Measurements from ENCODE around the gene RAD54L2.

DNA sequence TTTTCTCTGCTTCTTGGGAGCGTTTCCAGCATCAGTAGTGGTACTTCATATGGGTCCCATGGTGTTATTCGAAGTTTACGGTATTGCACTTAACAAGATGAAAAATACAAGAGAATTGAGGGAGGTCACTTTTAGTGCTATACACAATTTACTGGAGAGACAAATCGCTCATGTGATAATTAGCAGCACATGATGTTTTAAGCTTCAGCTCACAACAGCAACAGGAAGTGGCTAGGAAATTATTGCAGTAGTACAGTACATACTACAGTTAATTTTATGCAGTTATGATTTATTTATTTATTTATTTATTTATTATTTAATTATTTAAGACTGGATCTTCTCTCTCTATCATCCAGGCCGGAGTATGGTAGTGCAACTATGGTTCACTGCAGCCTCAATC lies 24.3 kb upstream of the RAD54L2 start:
- TF ChIP-seq, protein P1, sequence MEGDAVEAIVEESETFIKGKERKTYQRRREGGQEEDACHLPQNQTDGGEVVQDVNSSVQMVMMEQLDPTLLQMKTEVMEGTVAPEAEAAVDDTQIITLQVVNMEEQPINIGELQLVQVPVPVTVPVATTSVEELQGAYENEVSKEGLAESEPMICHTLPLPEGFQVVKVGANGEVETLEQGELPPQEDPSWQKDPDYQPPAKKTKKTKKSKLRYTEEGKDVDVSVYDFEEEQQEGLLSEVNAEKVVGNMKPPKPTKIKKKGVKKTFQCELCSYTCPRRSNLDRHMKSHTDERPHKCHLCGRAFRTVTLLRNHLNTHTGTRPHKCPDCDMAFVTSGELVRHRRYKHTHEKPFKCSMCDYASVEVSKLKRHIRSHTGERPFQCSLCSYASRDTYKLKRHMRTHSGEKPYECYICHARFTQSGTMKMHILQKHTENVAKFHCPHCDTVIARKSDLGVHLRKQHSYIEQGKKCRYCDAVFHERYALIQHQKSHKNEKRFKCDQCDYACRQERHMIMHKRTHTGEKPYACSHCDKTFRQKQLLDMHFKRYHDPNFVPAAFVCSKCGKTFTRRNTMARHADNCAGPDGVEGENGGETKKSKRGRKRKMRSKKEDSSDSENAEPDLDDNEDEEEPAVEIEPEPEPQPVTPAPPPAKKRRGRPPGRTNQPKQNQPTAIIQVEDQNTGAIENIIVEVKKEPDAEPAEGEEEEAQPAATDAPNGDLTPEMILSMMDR (IDR thresholded peaks at IDR 0.05; ENCODE audit: low read depth, low read length, poor library complexity, severe bottlenecking) = no peak
- no peak for TF ChIP-seq EZH2phosphoT487 (IDR thresholded peaks at IDR 0.05; ENCODE audit: borderline replicate concordance, low read length)

All from DOHH2 (cell line).